Measurements from ENCODE around the gene MINDY4B.

MINDY4B gene

DNA sequence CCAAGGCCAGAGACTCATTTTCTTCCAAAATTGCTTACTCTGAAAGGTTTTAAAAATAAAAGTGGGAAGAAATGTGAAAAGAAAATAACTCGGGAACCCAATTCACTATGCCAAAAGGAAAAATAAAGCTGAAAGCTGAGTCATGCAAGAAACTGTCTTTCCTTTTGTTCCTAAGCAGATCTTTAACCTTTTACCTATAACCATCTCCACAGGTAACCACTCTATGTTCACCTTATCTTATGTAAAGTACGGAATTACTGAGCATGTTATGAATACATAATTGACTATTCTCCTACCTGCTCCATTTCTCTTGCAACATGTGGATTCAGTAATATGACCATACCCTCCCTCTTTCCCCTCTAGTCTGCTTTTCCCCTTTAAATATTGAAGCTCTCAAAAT lies 62.0 kb downstream of the MINDY4B start:
- DNase-seq, result no peak

DNA sequence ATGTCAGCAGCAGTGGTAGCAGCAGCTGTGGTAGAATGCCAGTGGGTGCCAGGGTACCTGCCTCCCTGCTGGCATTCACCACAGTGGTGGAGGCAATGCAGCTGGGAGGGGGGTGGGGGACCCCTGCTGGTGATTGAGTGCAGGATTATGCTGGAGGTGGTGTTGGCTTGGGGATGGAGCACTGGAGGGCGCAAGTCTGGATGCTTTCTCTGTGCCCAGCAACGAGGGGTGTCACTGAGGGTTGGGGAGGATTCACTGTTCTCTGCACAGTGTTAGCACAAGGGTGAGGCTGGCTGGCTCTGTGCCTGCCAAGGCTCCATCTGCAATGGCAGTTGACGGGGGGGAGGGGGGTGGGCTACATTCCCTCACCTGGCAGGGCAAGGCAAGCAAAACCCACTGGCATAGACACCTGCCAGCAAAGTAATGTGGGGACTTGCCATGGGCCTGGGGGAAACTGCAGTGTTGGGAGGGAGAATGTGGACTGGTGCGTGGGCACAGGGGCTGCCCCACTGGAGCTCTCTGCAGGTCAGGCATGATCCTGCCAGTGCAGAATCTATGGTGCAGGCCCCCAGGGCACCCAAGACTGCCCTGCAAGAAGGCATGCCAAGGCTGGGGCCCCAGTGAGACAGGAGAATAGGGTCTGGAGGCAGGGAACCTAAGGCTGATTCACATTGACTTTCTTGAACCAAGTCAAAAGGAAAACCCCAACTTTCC lies 64.3 kb downstream of the MINDY4B start:
- no peak for DNase-seq

DNA sequence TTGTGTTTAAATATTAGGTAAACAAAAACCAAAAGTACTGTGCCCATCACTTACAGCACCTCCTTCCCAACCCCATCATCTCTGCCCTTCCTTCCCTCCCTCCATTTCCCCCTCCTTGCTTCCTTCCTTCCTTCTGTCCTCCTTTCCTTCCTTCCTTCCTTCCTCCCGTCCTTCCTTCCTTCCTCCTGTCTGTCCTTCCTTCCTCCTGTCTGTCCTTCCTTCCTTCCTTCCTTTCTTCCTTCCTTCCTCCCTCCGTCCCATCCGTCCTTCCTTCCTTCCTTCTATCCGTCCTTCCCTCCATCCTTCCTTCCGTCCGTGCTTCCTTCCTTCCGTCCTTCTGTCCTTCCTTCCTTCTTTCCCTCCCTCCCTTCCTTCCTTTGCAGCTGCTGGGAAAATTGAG lies 74.5 kb downstream of the MINDY4B start:
- no peak for DNase-seq

DNA sequence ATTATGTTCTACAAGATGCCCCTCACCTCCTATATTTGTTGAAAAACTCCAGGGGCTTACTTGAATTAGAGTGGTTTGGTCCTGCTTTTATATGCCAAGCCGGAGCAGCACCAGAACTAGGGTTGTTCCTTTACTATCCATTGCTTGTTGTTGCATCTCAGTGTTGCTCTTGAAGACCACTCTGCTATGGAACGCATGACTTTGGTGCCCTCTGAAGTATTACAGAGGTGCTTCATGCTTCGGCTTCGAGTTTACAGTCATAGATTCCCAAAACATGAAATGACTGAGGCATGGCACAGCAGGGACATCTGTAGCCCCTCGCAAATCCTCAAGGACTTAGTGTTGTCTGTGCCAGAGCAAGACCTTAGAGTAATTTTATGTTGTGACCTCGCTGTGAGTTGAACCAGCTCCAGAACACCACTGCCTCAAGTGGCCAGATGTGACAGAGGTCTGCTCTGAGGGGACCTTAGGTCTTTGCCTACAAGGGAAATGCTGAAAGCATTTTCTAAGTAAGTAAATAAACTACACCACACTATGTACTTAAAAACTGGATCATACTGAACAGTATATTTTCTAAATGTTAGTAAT lies 75.1 kb downstream of the MINDY4B start:
- DNase-seq, result no peak

DNA sequence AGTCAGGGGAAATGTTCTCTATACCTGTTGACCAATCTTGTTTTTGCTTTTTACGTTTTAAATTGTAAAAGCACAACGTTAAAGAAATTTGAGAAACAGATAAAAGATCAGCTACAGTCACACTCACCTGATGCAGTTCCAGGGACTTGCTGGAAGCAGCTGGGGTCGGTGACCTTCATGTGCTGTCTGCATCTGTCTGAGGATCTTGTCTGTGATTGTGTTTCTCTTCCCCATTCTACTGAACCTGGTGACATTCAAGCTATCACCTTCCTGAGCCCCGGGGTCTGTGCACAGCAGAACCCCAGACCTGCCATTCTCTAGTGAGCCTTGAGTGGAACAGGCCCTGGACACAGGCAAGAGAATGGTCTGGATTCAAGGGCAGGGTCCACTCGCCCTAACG lies 75.8 kb downstream of the MINDY4B start:
- no peak for DNase-seq

DNA sequence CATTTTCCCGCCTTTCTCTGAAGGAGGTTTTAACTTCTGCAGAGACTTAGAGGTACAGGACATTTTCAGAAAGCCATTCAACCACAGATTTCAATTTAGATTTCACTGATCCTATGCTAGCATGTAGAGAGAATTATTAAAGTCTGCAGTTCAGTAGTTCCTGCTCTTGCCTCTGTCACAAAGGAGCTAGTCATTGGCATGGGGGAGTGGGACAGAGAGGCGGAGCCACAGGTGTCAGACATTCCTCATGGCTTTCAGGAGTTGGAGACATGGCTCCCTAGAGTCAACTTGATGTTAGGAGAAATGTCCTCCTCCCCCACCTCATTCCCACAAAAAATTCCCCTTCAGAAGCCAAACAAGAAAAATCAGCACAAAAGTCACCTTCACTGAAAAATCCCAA lies 76.2 kb downstream of the MINDY4B start:
- DNase-seq, result no peak

DNA sequence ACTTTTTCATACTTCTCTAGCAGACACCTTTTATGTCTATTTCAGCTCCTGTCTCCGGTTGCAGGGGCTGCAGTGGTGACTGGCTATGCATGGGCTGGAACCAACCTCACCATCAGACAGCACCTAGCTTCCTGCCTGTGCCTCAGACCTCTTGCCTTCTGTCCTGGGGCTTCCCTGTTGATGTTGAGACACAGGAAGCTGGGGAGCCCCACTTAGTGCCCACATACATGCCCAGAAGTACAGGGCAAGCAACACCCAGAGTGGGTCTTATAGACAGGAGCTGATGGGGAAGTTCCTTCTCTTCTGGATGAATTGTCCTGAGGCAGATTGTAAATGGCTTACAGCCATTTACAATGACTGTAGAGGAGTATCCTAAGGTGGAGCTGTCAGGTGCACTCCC lies 77.0 kb downstream of the MINDY4B start:
- DNase-seq, result no peak

DNA sequence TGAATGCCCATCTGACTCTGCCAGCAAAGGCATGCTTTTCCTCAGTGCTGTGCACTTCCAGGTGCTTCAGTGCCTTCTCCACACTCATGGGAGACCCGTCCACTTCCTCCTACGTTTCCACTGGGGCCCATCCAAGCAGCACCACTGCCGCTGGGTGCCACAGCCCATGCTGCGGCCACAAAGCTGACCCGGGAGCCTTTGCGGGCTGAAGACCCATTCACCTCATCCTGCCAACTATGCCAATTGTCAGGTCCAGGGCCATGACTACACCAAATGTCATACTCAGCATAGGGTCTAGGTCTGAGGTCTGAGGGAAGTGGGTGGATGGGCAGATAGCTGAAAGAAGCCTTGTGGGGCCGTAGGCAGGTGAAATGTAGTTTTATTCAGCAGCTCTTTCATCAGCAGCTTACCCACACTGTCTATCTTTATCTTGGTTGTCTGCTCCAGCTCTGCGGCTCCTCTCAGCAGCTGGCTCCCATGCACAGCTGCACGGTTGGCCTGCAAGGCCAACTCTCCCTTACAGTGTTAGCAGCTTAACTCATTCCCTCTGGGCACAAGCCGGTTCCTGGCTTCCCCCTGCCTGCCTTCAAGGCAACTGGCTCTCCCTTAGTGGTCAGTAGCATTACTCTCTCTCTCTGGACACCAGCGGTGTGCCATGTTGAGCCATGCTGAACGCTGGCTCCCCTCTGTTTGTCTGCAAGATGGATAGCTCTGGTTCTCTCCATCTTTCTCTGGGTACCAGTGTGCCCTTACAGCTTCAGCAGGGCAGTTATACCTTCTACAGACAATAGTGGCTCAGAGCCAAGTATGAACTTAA lies 78.6 kb downstream of the MINDY4B start:
- DNase-seq, result no peak

DNA sequence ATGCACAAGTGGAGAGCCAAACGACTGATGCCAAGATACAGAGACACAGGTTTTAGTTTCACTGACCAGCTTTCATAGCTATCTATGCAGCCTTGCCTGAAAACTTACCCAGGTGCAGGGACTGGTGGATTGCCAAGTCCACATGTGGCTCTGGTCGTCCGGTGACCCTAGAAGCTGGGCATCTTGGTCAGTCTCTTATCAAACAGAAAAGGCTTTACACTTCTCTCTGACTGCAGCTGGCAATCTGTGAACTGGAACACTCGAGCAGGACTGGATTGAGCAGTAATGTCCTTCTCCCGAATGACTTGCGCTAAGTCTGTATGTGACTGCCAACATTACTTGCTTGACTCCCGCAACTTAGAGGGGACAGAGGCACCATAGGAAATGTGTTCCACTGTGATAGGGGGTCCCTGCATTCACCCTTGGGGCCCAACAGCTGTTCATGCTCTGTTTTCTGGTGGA lies 79.3 kb downstream of the MINDY4B start:
- peak; percentile 32 for DNase-seq

DNA sequence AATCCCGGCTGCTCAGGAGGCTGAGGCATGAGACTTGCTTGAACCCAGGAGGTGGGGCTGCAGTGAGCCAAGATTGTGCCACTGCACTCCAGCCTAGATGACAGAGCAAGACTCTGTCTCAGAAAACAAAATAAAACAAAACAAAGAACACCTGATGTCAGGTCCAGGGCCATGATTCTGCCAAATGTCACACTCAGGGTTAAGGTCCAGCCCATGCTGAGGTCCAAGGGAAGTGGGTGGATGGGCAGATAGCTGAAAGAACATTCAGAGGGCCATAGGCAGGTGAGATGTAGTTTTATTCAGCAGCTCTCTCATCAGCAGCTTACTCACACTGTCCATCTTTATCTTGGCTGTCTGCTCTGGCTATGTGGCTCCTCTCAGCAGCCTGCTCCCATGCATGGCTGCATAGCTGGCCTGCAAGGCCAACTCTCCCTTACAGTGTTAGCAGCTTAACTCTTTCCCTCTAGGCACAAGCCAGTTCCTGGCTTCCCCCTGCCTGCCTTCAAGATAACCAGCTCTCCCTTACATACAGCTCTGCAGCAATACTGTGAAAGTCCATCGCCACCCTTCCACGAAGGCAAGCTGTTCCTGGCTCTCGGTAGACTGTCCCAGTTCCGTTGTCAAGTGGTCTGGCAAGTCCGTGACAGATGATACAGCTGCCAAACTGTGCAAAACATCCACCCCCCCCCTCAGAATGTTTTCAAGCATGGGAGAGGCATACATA lies 79.9 kb downstream of the MINDY4B start:
- no peak for DNase-seq

DNA sequence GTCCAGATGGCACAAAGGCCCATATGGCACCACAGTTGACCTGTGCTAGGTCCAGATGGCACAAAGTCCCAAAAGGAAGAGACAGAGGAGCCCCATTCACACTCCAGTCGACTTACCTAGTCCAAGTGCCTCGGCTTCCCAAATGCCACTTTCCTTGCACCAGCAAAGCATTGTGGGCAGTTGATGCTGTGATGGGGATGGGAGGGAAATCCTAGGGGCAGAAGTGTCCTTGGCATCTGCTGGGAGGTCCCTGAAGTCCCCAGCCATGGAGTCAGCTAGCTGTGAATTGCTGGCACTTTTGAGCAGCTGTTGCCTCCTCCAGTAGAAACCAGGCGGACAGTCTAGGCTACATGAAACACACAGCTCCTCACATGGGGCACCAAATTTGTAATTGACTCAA lies 82.0 kb downstream of the MINDY4B start:
- DNase-seq, result no peak

DNA sequence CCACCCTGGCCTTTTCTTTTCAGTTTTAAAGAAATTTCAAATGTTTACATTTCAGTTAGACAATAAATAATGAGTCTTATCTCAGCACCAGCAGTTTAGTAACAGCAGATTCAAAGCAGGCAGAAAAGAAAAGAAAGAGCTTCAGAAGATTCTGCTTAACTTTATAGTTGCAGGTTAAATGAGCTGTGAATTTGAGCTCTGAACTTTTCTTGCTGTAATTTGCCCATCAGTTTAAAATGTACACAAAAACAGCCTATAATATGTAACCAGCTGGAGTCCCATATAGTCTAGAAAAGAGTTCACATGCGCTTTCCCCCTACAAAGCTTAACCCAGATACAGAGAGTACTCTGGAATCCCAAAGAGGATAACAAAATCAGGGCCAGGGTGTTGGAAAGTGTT lies 82.6 kb downstream of the MINDY4B start:
- no peak for DNase-seq
